ENCODE measurements around the gene MAN1B1. TPM values are rescaled to one million over a fixed set of nuclear protein-coding genes. Genes with fewer than 3 reads are reported as not detected.

The MAN1B1 gene
- total and polyA plus RNA-seq, 12 donors, result 16.9 to 71.4 (median 22.0) TPM

DNA sequence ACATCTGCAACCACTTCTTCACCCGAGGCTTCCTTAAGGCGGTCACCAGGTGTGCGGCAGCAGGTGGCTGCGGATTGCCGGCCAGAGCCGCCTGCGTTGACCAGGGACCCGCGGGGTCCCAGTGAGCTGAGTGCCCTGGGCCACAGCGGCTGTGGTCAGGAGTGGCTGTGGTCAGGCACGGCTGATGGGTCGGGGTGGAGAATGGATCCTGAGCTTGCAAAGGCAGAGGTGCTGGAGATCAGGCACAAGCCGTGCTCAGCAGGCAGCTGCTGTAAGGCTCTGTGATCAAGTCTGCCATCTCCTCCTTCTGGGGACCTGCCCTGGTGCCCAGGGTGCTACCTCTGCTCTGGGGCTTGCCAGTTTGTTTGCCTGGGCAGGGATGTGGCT lies 7.4 kb upstream of the MAN1B1 start:
- peaks cover 0 to 55% (median 18%) of the 10 kb centered on the region in 9 donors for H3K36me3 ChIP-seq
- no peak overlapping the region for H3K27ac ChIP-seq
- intact Hi-C loops (cut with DNase I), result no loop called here
- WGBS, 2 donors, result 90 to 93% methylated on average over 13 of the region's 13 CpGs
- no peak for TF ChIP-seq CTCF (IDR thresholded peaks at IDR 0.05)
- ATAC-seq (no peak), DNase-seq (no peak)
- H3K9me3 ChIP-seq, result no peaks in the 10 kb centered on the region
- no peaks in the 10 kb centered on the region for H3K27me3 ChIP-seq
- no peak overlapping the region for H3K4me3 ChIP-seq
- peaks cover 8 to 39% (median 13%) of the 10 kb centered on the region in 9 donors for H3K4me1 ChIP-seq

GRCh38 chr9:137080260-137081122 lies 6.3 kb upstream of the MAN1B1 start:
- ATAC-seq (no peak), DNase-seq (no peak)
- WGBS, 2 donors, result 87 to 93% methylated on average over 24 of the region's 24 CpGs
- Histone ChIP-seq H3K4me3 (no peak overlapping the region), H3K9me3 (no peaks in the 10 kb centered on the region), H3K4me1 (peaks cover 11 to 45% (median 17%) of the 10 kb centered on the region in 9 donors), H3K27ac (no peak overlapping the region), H3K27me3 (no peaks in the 10 kb centered on the region), H3K36me3 (peaks cover 0 to 55% (median 18%) of the 10 kb centered on the region in 9 donors)
- TF ChIP-seq CTCF (IDR thresholded peaks at IDR 0.05), result no peak
- intact Hi-C loops (cut with DNase I), result no loop called here

DNA sequence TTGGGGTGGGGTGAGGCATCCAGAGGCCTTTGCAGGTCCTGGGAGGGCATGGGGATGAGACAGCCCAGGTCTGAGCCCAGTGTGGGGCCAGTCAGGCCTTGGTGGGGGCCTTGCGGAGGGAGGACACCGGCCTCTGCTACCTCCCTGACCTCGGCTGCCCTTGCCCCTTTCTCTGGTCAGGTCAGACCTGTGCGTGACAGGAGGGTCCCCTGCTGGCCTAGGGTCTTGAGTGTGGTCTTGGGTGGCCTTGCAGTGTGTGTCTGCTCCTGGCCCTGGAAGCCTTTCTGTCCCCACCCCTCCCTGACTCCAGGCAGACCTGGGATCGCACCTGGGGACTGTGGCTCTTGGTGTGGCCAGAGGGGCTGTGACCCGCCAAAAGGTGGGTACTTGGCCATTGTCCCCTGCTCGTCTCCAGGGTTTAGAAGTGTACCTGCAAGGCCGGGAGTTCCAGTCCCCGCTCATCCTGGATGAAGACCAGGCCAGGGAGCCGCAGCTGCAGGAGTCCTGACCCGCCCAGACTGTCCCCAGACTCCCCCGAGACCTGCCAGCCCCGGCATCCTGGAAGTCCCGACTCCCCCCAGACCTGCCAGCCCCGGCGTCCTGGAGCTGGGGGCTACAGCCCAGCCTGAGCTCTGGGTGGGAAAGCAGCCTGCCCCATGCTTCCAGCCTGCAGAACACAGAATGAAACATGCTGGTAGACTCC lies 4.4 kb upstream of the MAN1B1 start:
- 89 to 94% methylated on average over 16 of the region's 16 CpGs for WGBS, 2 donors
- no peak overlapping the region for H3K27ac ChIP-seq
- no peak for ATAC-seq
- peaks cover 0 to 55% (median 18%) of the 10 kb centered on the region in 9 donors for H3K36me3 ChIP-seq
- no peaks in the 10 kb centered on the region for H3K27me3 ChIP-seq
- intact Hi-C loops (cut with DNase I), result no loop called here
- no peak for TF ChIP-seq CTCF (IDR thresholded peaks at IDR 0.05)
- peaks cover 13 to 46% (median 24%) of the 10 kb centered on the region in 9 donors for H3K4me1 ChIP-seq
- H3K4me3 ChIP-seq, result no peak overlapping the region
- DNase-seq, result no peak
- no peaks in the 10 kb centered on the region for H3K9me3 ChIP-seq

- Histone ChIP-seq H3K4me3 (no peak overlapping the region), H3K27ac (peak overlapping the region in 1 of 10 donors; percentile 44), H3K4me1 (peaks cover 13 to 51% (median 28%) of the 10 kb centered on the region in 9 donors), H3K36me3 (peaks cover 0 to 55% (median 18%) of the 10 kb centered on the region in 9 donors), H3K27me3 (no peaks in the 10 kb centered on the region), H3K9me3 (no peaks in the 10 kb centered on the region)
- WGBS, 2 donors, result 86% methylated on average over 8 of the region's 8 CpGs
- no peak for DNase-seq
- ATAC-seq, result no peak
- TF ChIP-seq CTCF (IDR thresholded peaks at IDR 0.05), result no peak
- intact Hi-C loops (cut with DNase I), result no loop called here
Measured at GRCh38 chr9:137082925-137083290, 3.9 kb upstream of the MAN1B1 start.

Data from heart right ventricle (tissue), 16 donors.